Peyer's patch (tissue), 4 donors: ENCODE results near the gene GCLC. TPM values are rescaled to one million over a fixed set of nuclear protein-coding genes. Genes with fewer than 3 reads are reported as not detected.

Experiments
- DNase-seq, 3 donors: peaks; one replicate each; pipeline ENCODE4 v3.0.0-alpha.2; 2017 to 2019
- H3K27ac ChIP-seq, 4 donors: fragments of 200-600 bp; sonication (generic); one replicate each; pipeline ENCODE4 v1.5.1; 2016 to 2019
- H3K27me3 ChIP-seq, 2 donors: fragments of 200-600 bp; sonication (generic); one replicate each; pipeline ENCODE4 v1.5.1; 2019
- H3K36me3 ChIP-seq, 3 donors: fragments of 200-600 bp; sonication (generic); one replicate each; pipeline ENCODE4 v1.5.1; 2016 to 2019
- H3K4me1 ChIP-seq, 4 donors: fragments of 200-600 bp; sonication (generic); one replicate each; pipeline ENCODE4 v1.5.1; 2016 to 2019
- H3K4me3 ChIP-seq, 4 donors: fragments of 200-600 bp; sonication (generic); 1 replicate in 3 of 4; 2 replicates in 1 of 4; pipeline ENCODE4 v1.5.1; 2016 to 2019; ENCODE audit warnings: mild to moderate bottlenecking in 1 of 4
- H3K9me3 ChIP-seq, 4 donors: fragments of 200-600 bp; sonication (generic); one replicate each; pipeline ENCODE4 v1.5.1; 2016 to 2019; ENCODE audit warnings: mild to moderate bottlenecking in 1 of 4
- POLR2A ChIP-seq, 2 donors: fragments of 450-650 bp; IDR thresholded peaks; one replicate each; pipeline ENCODE4 v1.5.1; 2017; ENCODE audit warnings: antibody characterized with exemption in 2 of 2, mild to moderate bottlenecking in 2 of 2, moderate library complexity in 2 of 2
- total RNA-seq, 4 donors: library from RNA; depleted of rRNA; stranded (reverse); fragments of >200 nt; gene quantifications; one replicate each; pipeline ENCODE4 v1.1.0, GENCODE V29; 2016
- TF ChIP-seq, protein P1 (sequence below), 6 experiments: fragments of 450-650 bp in 4 of 6; fragments of 200-600 bp in 2 of 6; sonication (generic) in 1 of 6; IDR thresholded peaks; one replicate each; pipeline ENCODE4 v1.5.1; 2017 to 2019; ENCODE audit warnings: antibody characterized with exemption in 6 of 6, mild to moderate bottlenecking in 3 of 6, moderate library complexity in 1 of 6

The GCLC gene
- 100 to 1,000 TPM in 3 of 4 donors, 10 to 100 TPM in 1; 77.5 to 143 (median 126) TPM for total RNA-seq

DNA sequence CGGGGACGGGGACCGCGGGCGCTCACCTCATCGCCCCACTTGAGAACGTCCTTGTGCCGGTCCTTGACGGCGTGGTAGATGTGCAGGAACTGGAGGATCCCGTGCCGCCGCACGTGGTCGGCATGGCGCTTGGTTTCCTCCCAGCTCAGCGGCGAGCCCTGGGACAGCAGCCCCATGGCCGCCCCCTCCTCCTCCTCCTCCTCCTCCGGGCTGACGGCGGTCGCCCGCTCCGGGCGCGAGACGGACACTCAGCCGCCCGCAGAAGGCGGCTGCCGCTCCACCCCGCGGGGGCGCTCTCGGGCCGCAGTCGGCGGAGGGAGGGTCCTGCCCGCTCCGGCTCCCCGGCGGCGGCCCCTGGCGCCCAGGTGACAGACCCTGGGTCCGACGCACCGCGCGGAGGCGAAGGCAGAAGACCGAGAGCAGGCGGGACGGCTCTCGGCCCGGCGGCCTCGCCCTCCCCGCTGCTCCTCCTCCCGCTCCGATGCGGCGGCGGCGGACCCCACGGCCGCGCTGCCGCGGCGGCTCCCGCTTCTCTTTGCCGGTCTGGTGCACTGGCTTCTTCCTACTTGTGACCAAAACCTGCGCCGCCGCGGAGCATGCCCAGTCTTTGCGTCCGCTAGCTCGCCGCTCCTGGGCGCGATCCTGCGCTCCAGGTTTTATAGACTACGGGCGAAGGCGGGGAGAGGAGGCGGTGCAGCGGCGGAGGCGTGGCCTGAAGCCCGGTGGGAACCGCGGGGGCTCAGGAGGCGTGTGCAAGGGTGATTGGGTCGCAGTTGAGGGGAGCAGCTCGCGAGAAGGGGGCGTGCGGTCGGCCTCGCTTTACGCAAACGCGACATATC, at the start of gene GCLC:
GCLC (minus strand) TSS at position 632 of the 839 bp plus-strand sequence; CDS start at position 176, 456 bp downstream.
- peak; percentile 94 to 98 (median 95) for DNase-seq
- H3K27ac ChIP-seq: peak within 1 kb of the TSS; percentile 94 to 96 (median 96)
- no peaks in the 10 kb centered on the region for H3K9me3 ChIP-seq
- H3K4me3 ChIP-seq: peak within 1 kb of the TSS; percentile 63 to 98 (median 94)
- H3K4me1 ChIP-seq: peaks cover 0 to 49% (median 0%) of the 10 kb centered on the region in 4 donors
- no peaks in the 10 kb centered on the region for H3K36me3 ChIP-seq
- TF ChIP-seq, protein P1, sequence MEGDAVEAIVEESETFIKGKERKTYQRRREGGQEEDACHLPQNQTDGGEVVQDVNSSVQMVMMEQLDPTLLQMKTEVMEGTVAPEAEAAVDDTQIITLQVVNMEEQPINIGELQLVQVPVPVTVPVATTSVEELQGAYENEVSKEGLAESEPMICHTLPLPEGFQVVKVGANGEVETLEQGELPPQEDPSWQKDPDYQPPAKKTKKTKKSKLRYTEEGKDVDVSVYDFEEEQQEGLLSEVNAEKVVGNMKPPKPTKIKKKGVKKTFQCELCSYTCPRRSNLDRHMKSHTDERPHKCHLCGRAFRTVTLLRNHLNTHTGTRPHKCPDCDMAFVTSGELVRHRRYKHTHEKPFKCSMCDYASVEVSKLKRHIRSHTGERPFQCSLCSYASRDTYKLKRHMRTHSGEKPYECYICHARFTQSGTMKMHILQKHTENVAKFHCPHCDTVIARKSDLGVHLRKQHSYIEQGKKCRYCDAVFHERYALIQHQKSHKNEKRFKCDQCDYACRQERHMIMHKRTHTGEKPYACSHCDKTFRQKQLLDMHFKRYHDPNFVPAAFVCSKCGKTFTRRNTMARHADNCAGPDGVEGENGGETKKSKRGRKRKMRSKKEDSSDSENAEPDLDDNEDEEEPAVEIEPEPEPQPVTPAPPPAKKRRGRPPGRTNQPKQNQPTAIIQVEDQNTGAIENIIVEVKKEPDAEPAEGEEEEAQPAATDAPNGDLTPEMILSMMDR (IDR thresholded peaks at IDR 0.05): peak; percentile 40 to 90 (median 82)
- TF ChIP-seq POLR2A (IDR thresholded peaks at IDR 0.05): peak; percentile 91 to 96
- no peaks in the 10 kb centered on the region for H3K27me3 ChIP-seq

DNA sequence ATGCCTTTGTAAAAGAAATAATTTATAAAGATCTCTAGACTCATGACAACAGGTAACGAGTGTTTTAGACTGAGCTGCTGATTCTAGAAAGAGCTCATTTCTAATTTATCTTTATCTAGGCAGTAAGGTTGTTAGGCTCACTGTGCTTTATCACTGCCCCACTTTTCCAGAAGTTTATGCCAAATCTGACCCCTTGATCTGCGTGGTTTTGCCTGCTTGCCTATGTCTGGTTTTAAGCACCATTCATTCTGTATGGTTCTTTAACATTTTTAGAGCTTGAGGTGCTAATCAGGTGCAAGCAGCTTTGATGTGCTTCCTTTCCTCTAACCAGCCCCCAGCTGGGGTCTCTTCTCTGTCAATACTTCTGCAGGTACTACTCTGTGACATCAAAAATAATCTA, 49.7 kb upstream of the GCLC start:
- TF ChIP-seq, protein P1 (IDR thresholded peaks at IDR 0.05): no peak
- H3K4me3 ChIP-seq: no peak overlapping the region
- H3K4me1 ChIP-seq: no peaks in the 10 kb centered on the region
- DNase-seq: no peak
- no peak overlapping the region for H3K27ac ChIP-seq
- H3K27me3 ChIP-seq: no peaks in the 10 kb centered on the region
- H3K36me3 ChIP-seq: no peaks in the 10 kb centered on the region
- no peaks in the 10 kb centered on the region for H3K9me3 ChIP-seq

DNA sequence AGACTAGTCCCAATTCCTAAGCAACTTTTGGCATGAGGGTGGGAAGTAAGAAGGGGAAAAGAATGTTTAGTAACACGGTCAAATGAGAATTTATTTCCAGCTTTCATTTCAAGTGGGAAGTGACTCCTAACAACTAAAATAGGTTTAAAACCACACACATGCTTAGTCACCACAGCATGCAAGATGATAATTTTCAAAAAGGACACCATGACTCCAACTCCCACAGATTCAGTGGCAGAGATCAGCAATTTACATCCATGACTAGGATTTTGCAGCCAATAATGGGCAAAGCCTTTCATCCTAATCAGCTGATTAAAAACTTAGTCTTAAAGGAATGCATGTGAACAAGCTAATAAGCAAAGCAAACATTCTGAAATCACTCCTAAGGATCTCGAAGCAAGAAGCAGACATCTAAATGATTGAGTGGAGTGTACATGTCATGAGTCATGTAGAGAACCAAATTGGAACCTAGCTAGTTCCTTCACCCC, 48.1 kb upstream of the GCLC start:
- H3K4me3 ChIP-seq: no peak overlapping the region
- H3K9me3 ChIP-seq: no peaks in the 10 kb centered on the region
- H3K4me1 ChIP-seq: no peaks in the 10 kb centered on the region
- H3K27ac ChIP-seq: no peak overlapping the region
- DNase-seq: no peak
- H3K27me3 ChIP-seq: no peaks in the 10 kb centered on the region
- H3K36me3 ChIP-seq: no peaks in the 10 kb centered on the region
- TF ChIP-seq POLR2A (IDR thresholded peaks at IDR 0.05): no peak
- TF ChIP-seq, protein P1 (IDR thresholded peaks at IDR 0.05): no peak

DNA sequence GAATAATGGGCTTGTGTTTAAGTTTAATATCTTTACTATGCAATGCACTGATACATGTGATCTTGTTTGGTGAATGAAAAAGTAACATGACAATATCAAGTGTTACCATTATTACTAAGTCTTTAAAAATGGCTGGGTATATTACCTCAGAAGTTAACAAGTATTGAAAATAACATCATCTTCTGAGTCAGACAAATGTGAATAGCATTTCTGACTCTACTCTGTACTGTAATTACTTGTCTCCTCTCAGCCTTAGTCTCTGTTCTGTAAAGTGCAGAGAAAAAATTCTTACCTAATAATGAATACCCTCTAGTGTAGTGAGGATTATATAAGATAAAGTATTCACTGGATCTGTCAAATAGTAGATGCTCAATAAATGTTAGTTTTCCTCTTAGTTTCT, 47.0 kb upstream of the GCLC start:
- H3K27me3 ChIP-seq: no peaks in the 10 kb centered on the region
- H3K27ac ChIP-seq: no peak overlapping the region
- no peak for DNase-seq
- H3K4me1 ChIP-seq: no peaks in the 10 kb centered on the region
- no peaks in the 10 kb centered on the region for H3K36me3 ChIP-seq
- no peak overlapping the region for H3K4me3 ChIP-seq
- no peaks in the 10 kb centered on the region for H3K9me3 ChIP-seq
- no peak for TF ChIP-seq POLR2A (IDR thresholded peaks at IDR 0.05)
- TF ChIP-seq, protein P1 (IDR thresholded peaks at IDR 0.05): no peak

DNA sequence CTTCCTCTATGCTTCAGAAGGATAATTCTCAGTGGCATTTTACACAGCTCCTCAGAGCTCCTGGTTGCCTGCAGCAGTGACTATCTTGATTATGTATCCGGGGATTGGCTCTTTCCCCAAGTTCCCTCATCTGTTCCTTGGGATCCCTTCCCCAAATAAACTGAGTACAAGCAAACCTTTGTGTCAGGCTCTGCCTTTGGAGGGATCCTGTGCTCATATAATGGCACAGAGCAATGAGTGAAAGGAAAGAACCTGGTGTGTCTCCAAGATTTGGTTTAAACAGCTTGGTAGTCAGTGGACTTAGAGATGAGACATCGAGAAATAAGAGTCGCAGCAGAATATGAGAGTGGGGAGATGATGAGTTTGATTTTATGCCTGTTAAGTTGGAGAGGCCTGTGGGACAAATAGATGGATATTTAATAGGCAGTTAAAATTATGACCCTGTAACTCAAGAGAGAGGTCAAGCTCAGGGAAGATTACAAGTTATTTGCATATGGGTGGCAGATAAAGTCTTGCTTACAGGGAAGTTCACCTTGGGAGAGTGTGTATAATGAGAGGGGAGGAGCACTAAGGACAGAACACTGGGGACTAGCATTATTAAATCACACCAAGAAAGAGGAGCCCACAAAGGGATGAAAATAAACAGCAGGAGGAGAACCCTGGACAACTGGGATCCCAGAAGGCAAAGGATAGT, 44.1 kb upstream of the GCLC start:
- no peak for DNase-seq
- Histone ChIP-seq H3K9me3 (no peaks in the 10 kb centered on the region), H3K27ac (no peak overlapping the region), H3K4me3 (no peak overlapping the region), H3K27me3 (no peaks in the 10 kb centered on the region), H3K36me3 (no peaks in the 10 kb centered on the region), H3K4me1 (no peaks in the 10 kb centered on the region)
- TF ChIP-seq POLR2A (IDR thresholded peaks at IDR 0.05): no peak

DNA sequence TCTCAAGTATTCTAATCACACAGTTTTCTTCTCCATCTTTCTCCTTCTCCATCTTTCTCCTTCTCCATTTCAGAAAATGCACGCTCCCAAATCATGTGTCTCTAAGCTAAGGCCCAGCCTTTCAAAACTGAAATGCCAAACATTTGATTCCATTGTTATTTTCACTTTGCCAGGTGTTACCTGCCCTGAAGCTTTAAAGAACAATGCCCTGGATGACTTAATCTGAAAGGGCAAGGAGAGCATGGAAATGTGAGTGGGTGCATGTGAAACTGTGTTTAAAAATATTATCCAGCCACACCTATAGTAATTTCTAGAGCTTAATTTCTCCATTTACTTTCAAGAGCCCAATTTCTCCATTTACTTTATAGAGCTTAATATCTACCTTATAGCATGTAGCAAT, 42.4 kb upstream of the GCLC start:
- no peak for DNase-seq
- Histone ChIP-seq H3K4me1 (no peaks in the 10 kb centered on the region), H3K27me3 (no peaks in the 10 kb centered on the region), H3K36me3 (no peaks in the 10 kb centered on the region), H3K4me3 (no peak overlapping the region), H3K9me3 (no peaks in the 10 kb centered on the region), H3K27ac (no peak overlapping the region)
- no peak for TF ChIP-seq POLR2A (IDR thresholded peaks at IDR 0.05)
- TF ChIP-seq, protein P1 (IDR thresholded peaks at IDR 0.05): no peak
